Loucy (cell line): ENCODE results near the gene MAP3K12.

Experiments used
- H2AFZ ChIP-seq: fragments of 200-600 bp; sonication (generic); 2 replicates; pipeline ENCODE4 v1.6.0; 2016; ENCODE audit warnings: antibody characterized with exemption, mild to moderate bottlenecking, low read length, moderate library complexity
- H3F3A ChIP-seq: fragments of 200-600 bp; 2 replicates; pipeline ENCODE4 v1.6.0; 2016; ENCODE audit warnings: antibody characterized with exemption, low read depth, mild to moderate bottlenecking
- H3K27me3 ChIP-seq: fragments of 200-600 bp; sonication (generic); 2 replicates; pipeline ENCODE4 v1.6.1; 2014; ENCODE audit warnings: low read length, mild to moderate bottlenecking; ENCODE audit not compliant: insufficient read depth, poor library complexity, severe bottlenecking
- H3K36me3 ChIP-seq: fragments of 200-600 bp; sonication (generic); 2 replicates; pipeline ENCODE4 v1.6.1; 2016; ENCODE audit warnings: low read length; ENCODE audit not compliant: insufficient read depth
- H3K4me1 ChIP-seq: fragments of 200-600 bp; sonication (generic); 2 replicates; pipeline ENCODE4 v1.5.1; 2014; ENCODE audit warnings: low read length, mild to moderate bottlenecking; ENCODE audit not compliant: insufficient read depth, poor library complexity, severe bottlenecking
- H3K4me2 ChIP-seq: fragments of 200-600 bp; sonication (generic); 2 replicates; pipeline ENCODE4 v1.6.0; 2014; ENCODE audit warnings: antibody characterized with exemption, low read length, low read depth, mild to moderate bottlenecking; ENCODE audit not compliant: poor library complexity, severe bottlenecking
- H3K4me3 ChIP-seq: fragments of 200-600 bp; sonication (generic); 2 replicates; pipeline ENCODE4 v1.5.1; 2014; ENCODE audit warnings: low read length, mild to moderate bottlenecking, mixed read lengths; ENCODE audit not compliant: poor library complexity, severe bottlenecking
- H3K79me2 ChIP-seq: fragments of 200-600 bp; sonication (generic); 2 replicates; pipeline ENCODE4 v1.6.1; 2014; ENCODE audit warnings: low read length; ENCODE audit not compliant: insufficient read depth
- H3K9ac ChIP-seq: fragments of 200-600 bp; sonication (generic); 2 replicates; pipeline ENCODE4 v1.6.0; 2014; ENCODE audit warnings: mild to moderate bottlenecking, low read depth, low read length, moderate library complexity; ENCODE audit not compliant: poor library complexity, severe bottlenecking
- H3K9me2 ChIP-seq: fragments of 200-600 bp; sonication (generic); replicated peaks from 2 replicates; pipeline ENCODE4 v1.6.1; 2016; ENCODE audit warnings: low read depth, low read length, mixed read lengths
- H3K9me3 ChIP-seq: fragments of 200-600 bp; sonication (generic); 2 replicates; pipeline ENCODE4 v1.6.1; 2014; ENCODE audit warnings: mild to moderate bottlenecking, antibody characterized with exemption, low read length, low read depth; ENCODE audit not compliant: insufficient read depth
- H4K20me1 ChIP-seq: fragments of 200-600 bp; sonication (generic); 2 replicates; pipeline ENCODE4 v1.6.0; 2014; ENCODE audit warnings: antibody characterized with exemption, low read length, mild to moderate bottlenecking; ENCODE audit not compliant: insufficient read depth, poor library complexity, severe bottlenecking
- CTCF ChIP-seq: fragments of 200-600 bp; sonication (generic); conservative IDR thresholded peaks from 2 replicates; pipeline ENCODE4 v1.5.1; 2014; ENCODE audit warnings: mild to moderate bottlenecking, antibody characterized with exemption, low read length
- EZH2phosphoT487 ChIP-seq: fragments of 200-600 bp; IDR thresholded peaks from 2 replicates; pipeline ENCODE4 v1.6.1; 2018; ENCODE audit warnings: antibody characterized with exemption, mild to moderate bottlenecking, moderate library complexity, borderline replicate concordance

The MAP3K12 gene

DNA sequence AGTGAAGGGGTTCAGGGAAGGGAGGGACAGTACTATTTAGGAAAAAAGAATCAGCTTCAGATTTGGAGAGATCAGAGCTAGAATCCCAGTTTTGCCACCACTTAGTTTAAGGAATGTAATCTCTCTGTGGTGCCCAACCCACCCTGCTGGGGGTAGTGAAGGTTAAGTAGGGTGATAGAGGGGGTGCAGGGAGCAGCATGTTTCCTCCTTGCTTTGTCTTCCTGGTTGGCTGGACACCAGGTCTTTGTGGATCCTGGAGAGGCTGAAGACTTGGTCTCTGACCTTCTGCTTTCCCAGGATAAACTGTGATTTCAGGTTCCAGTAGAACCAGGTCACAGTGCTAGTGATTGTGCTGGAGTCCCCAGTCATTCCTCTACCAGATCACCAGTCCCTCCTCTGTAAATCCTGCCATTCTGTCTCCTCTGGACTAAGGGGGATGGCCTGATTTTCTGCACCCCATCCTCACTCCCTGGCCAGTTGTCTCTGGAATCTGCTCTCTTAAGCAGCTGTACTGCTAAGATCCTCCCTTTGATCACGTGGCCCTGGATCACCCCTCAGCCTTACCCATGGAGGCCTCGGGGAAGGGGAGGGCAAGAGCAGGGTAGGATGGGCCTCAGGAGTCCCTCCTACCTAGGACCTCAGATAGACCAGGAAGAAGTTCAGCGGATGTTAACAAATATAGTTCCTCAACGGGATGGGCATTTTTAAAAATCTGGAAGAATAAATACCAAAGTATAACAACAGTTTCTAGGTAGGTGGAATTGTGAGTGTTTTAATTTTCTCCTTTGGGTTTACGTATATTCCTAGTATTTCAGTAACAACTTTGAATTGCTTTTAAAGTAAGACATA is 3.1 kb downstream of the MAP3K12 start:
- H3K9me2 ChIP-seq = no peaks in the 10 kb centered on the region
- TF ChIP-seq CTCF (no peak), EZH2phosphoT487 (no peak)
- no peaks in the 10 kb centered on the region for H3K36me3 ChIP-seq
- H2AFZ ChIP-seq = no peak overlapping the region
- H3K4me2 ChIP-seq = no peak overlapping the region
- H3K4me3 ChIP-seq = no peak overlapping the region
- no peaks in the 10 kb centered on the region for H3F3A ChIP-seq
- H3K9me3 ChIP-seq = no peaks in the 10 kb centered on the region
- peaks cover 39% of the 10 kb centered on the region for H3K4me1 ChIP-seq
- H3K9ac ChIP-seq = no peak overlapping the region
- peaks cover 11% of the 10 kb centered on the region; the same call in 1 of the 2 replicates for H3K79me2 ChIP-seq
- no peaks in the 10 kb centered on the region for H3K27me3 ChIP-seq
- H4K20me1 ChIP-seq = no peaks in the 10 kb centered on the region

- TF ChIP-seq CTCF = no peak
- TF ChIP-seq EZH2phosphoT487 = no peak
- Histone ChIP-seq H3K36me3 (no peaks in the 10 kb centered on the region), H3K9ac (peak overlapping the region; percentile 64), H3K9me2 (no peaks in the 10 kb centered on the region), H3K4me3 (peak overlapping the region; percentile 75), H3K79me2 (peaks cover 7% of the 10 kb centered on the region; the same call in 1 of the 2 replicates), H3K9me3 (no peaks in the 10 kb centered on the region), H3K4me2 (peak overlapping the region; percentile 90), H4K20me1 (no peaks in the 10 kb centered on the region), H3K27me3 (no peaks in the 10 kb centered on the region), H3K4me1 (peaks cover 31% of the 10 kb centered on the region), H2AFZ (peak overlapping the region; percentile 68), H3F3A (no peaks in the 10 kb centered on the region)
Measured at GRCh38 chr12:53493610-53494391, 5.5 kb downstream of the MAP3K12 start.

DNA sequence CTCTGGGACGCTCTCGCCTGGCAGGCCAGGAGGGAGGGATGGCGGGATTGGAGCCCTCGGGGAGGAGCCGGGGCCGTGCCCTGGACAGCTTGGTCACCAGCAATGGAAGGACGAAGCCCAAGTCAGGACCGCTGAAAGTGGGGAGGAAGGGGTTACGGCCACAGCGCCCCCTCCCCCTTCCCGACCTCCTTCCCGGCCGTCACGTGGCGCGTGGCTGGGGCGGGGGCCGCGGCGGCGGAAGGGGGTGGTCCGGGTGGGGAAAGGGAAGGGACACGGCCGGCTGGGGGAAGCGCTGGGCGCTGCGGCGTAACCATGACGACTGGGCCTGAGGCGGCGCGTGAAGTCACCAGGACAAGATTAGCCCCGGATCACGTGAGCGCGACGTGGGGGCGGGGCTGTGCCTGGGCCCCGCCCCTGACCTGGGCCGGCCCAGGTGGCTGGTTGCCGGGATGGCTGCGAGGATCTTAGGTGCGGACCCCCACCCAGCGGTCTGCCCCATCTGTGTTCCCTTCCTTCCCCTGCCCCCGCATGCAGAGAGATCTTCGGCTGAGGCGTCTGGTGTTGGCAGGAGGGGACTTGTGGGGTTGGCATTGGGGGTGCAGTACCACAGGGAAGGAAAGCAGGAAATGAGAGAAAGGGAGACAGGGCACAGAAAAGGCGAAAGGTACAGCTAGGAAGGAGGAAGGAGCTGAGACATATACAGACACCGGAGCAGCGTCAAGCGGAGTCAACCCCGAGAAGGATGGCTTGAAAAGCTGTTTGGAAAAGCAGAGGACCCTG is 6.2 kb downstream of the MAP3K12 start:
- H2AFZ ChIP-seq = peak overlapping the region; percentile 68
- H4K20me1 ChIP-seq = no peaks in the 10 kb centered on the region
- TF ChIP-seq EZH2phosphoT487 (no peak), CTCF (no peak)
- peaks cover 2% of the 10 kb centered on the region; the same call in 1 of the 2 replicates for H3K36me3 ChIP-seq
- peak overlapping the region; percentile 90 for H3K4me2 ChIP-seq
- H3K4me3 ChIP-seq = peak overlapping the region; percentile 75
- H3K27me3 ChIP-seq = no peaks in the 10 kb centered on the region
- H3F3A ChIP-seq = no peaks in the 10 kb centered on the region
- no peaks in the 10 kb centered on the region; the same call in 1 of the 2 replicates for H3K79me2 ChIP-seq
- peak overlapping the region; percentile 64 for H3K9ac ChIP-seq
- H3K9me3 ChIP-seq = no peaks in the 10 kb centered on the region
- no peaks in the 10 kb centered on the region for H3K9me2 ChIP-seq
- H3K4me1 ChIP-seq = peaks cover 24% of the 10 kb centered on the region
